K562 (cell line): ENCODE data around the gene PET117. TPM values are rescaled to one million over a fixed set of nuclear protein-coding genes. Genes with fewer than 3 reads are reported as not detected.

Experiments used
- ATAC-seq: fragments of 200-7000 bp; cut with Tn5 transposase; 3 replicates; pipeline ENCODE4 v1.9.1; 2020; ENCODE audit warnings: moderate library complexity
- BruUV-seq: library from RNA; stranded (reverse); fragments of 400-500 nt; replicated peaks from 2 replicates; lab custom pipeline; 2021; lab: Mats Ljungman, UMichigan
- CTCF ChIA-PET: fragments of 300-600 bp; formaldehyde crosslinking; extraction: SDS; loops from one replicate; lab custom pipeline; 2021; ENCODE audit warnings: low intra/inter-chr PET ratio; lab: Yijun Ruan, JAX
- POLR2A ChIA-PET: fragments of 300-600, 350-650 bp; sonication (Branson Sonifier 250); formaldehyde crosslinking; extraction: SDS; loops from one replicate; lab custom pipeline; 2021; ENCODE audit warnings: antibody characterized with exemption, inconsistent platforms; lab: Yijun Ruan, JAX
- DNase-seq, 4 experiments: peaks; one replicate each; pipeline versions ENCODE4 v3.0.0 to v3.0.0-alpha.2; 2011 to 2018; ENCODE audit warnings: low spot score in 3 of 4, mixed read lengths in 3 of 4; ENCODE audit errors: extremely low read depth in 1 of 4
- FAIRE-seq: peaks from 2 replicates; lab custom pipeline; 2011; peaks lifted over from hg19 to GRCh38; lab: Jason Lieb, UNC
- H2AFZ ChIP-seq: 2 replicates; pipeline ENCODE4 v1.6.0; 2011; ENCODE audit warnings: low read depth, low read length, control low read depth, inconsistent platforms
- H3K27ac ChIP-seq: fragments of 200-600 bp; 3 replicates; pipeline ENCODE4 v1.8.0; 2011; ENCODE audit warnings: low read depth, mild to moderate bottlenecking, control low read depth, inconsistent platforms, low read length, moderate library complexity, mixed read lengths; ENCODE audit errors: extremely low read depth
- H3K27me3 ChIP-seq, 2 experiments: fragments of 300-600 bp in 1 of 2; 2 replicates in 1 of 2; 3 replicates in 1 of 2; pipeline versions ENCODE4 v1.6.0 to v1.8.0; 2011; ENCODE audit warnings: inconsistent platforms in 2 of 2, low read length in 2 of 2, mild to moderate bottlenecking in 1 of 2, mixed read lengths in 1 of 2, moderate library complexity in 1 of 2; ENCODE audit not compliant: control insufficient read depth in 2 of 2, insufficient read depth in 2 of 2
- H3K36me3 ChIP-seq: fragments of 300-600 bp; 3 replicates; pipeline ENCODE4 v1.8.0; 2011; ENCODE audit warnings: mild to moderate bottlenecking, low read length, inconsistent platforms; ENCODE audit not compliant: control insufficient read depth, insufficient read depth
- H3K4me1 ChIP-seq, 2 experiments: fragments of 200-600 bp in 1 of 2; replicated peaks in 1 of 2; 2 replicates in 1 of 2; 3 replicates in 1 of 2; pipeline versions ENCODE4 v1.5.1 to v1.8.0; 2011; ENCODE audit warnings: inconsistent platforms in 2 of 2, low read length in 2 of 2, mild to moderate bottlenecking in 1 of 2, mixed read lengths in 1 of 2, moderate library complexity in 1 of 2; ENCODE audit not compliant: control insufficient read depth in 2 of 2, insufficient read depth in 2 of 2
- H3K4me2 ChIP-seq: 2 replicates; pipeline ENCODE4 v1.6.1; 2011; ENCODE audit warnings: low read length, control low read depth, inconsistent platforms, mixed read lengths; ENCODE audit not compliant: insufficient read depth
- H3K4me3 ChIP-seq: fragments of 200-600 bp; sonication (generic), shearing (Covaris generic); 2 replicates; pipeline ENCODE4 v1.5.1; 2016; ENCODE audit warnings: control low read depth, inconsistent platforms
- H3K79me2 ChIP-seq: fragments of 200-600 bp; 3 replicates; pipeline ENCODE4 v1.8.0; 2011; ENCODE audit warnings: low read length, inconsistent platforms; ENCODE audit not compliant: control insufficient read depth, insufficient read depth
- H3K9ac ChIP-seq, 2 experiments: 2 replicates each; pipeline versions ENCODE4 v1.6.0 to v1.6.1; 2011; ENCODE audit warnings: low read depth in 2 of 2, low read length in 2 of 2, control low read depth in 1 of 2, inconsistent platforms in 1 of 2, mild to moderate bottlenecking in 1 of 2, mixed read lengths in 1 of 2; ENCODE audit not compliant: insufficient read depth in 1 of 2
- H3K9me1 ChIP-seq: one replicate; pipeline ENCODE4 v1.6.0; 2011; ENCODE audit warnings: inconsistent platforms, mild to moderate bottlenecking, low read length, moderate library complexity; ENCODE audit not compliant: control insufficient read depth, insufficient read depth
- H3K9me3 ChIP-seq: replicated peaks from 2 replicates; pipeline ENCODE4 v1.5.1; 2011; ENCODE audit warnings: low read depth, low read length, inconsistent platforms; ENCODE audit not compliant: control insufficient read depth, insufficient read depth
- H4K20me1 ChIP-seq: replicated peaks from 2 replicates; pipeline ENCODE4 v1.6.1; 2011; ENCODE audit warnings: low read length, inconsistent platforms, mixed read lengths; ENCODE audit not compliant: control insufficient read depth, insufficient read depth
- ARID1B ChIP-seq: fragments of 450-650 bp; IDR thresholded peaks from 2 replicates; pipeline ENCODE4 v1.6.1; 2016; ENCODE audit warnings: antibody characterized with exemption, mild to moderate bottlenecking, inconsistent platforms
- ASH1L ChIP-seq: fragments of 450-650 bp; IDR thresholded peaks from 2 replicates; pipeline ENCODE4 v1.6.1; 2018; ENCODE audit warnings: borderline replicate concordance, mild to moderate bottlenecking, low read depth; ENCODE audit not compliant: partially characterized antibody
- FOSL1 ChIP-seq: fragments of 200-800 bp; sonication (Bioruptor generic); conservative IDR thresholded peaks from 2 replicates; pipeline ENCODE4 v1.6.1; 2016; ENCODE audit warnings: missing genetic modification characterization, missing compliant biosample characterization
- FOXP1 ChIP-seq: sonication (generic); formaldehyde crosslinking; IDR thresholded peaks from 2 replicates; pipeline ENCODE4 v1.8.0; 2022; ENCODE audit warnings: mild to moderate bottlenecking, missing genetic modification reagents
- HMG20A ChIP-seq: fragments of 450-650 bp; formaldehyde crosslinking; conservative IDR thresholded peaks from 2 replicates; pipeline ENCODE4 v1.4.0; 2020; ENCODE audit warnings: mild to moderate bottlenecking, mixed read lengths
- NCOA1 ChIP-seq: fragments of 450-650 bp; IDR thresholded peaks from 2 replicates; pipeline ENCODE4 v1.6.1; 2016; ENCODE audit warnings: low read depth
- PYGO2 ChIP-seq: fragments of 450-650 bp; IDR thresholded peaks from 2 replicates; pipeline ENCODE4 v1.6.1; 2016; ENCODE audit warnings: mild to moderate bottlenecking, missing genetic modification characterization, moderate library complexity, missing compliant biosample characterization
- RBM25 ChIP-seq: fragments of 200-400 bp; formaldehyde crosslinking; IDR thresholded peaks from 2 replicates; pipeline ENCODE4 v1.6.1; 2018; ENCODE audit warnings: low read length, low read depth, moderate library complexity; ENCODE audit not compliant: severe bottlenecking
- SPI1 ChIP-seq: IDR thresholded peaks from 2 replicates; pipeline ENCODE4 v1.6.1; 2011; ENCODE audit warnings: low read depth, low read length, control low read depth, borderline replicate concordance
- ZBTB40 ChIP-seq, 2 experiments: fragments of 450-650 bp in 1 of 2; sonication (generic) in 1 of 2; formaldehyde crosslinking in 1 of 2; IDR thresholded peaks; 2 replicates each; pipeline versions ENCODE4 v1.7.1 to v1.9.0; 2016 to 2022; ENCODE audit warnings: inconsistent platforms in 1 of 2, mild to moderate bottlenecking in 1 of 2, missing genetic modification reagents in 1 of 2
- ZNF175 ChIP-seq: fragments of 200-800 bp; sonication (Bioruptor generic); IDR thresholded peaks from 2 replicates; pipeline ENCODE4 v1.6.1; 2016; ENCODE audit warnings: low read depth, mild to moderate bottlenecking, missing genetic modification characterization, missing compliant biosample characterization
- ZNF507 ChIP-seq: conservative IDR thresholded peaks from 2 replicates; pipeline ENCODE4 v1.6.1; 2017; ENCODE audit warnings: missing genetic modification characterization, missing compliant biosample characterization
- ZNF764 ChIP-seq: fragments of 250-450 bp; sonication (Bioruptor Pico); IDR thresholded peaks from 2 replicates; pipeline ENCODE4 v1.4.0; 2020; ENCODE audit warnings: low read depth, mild to moderate bottlenecking, moderate library complexity
- WGBS: fragments of 100-300 bp; shearing (Covaris generic); methylation state at CpG from one replicate; pipeline ENCODE4 v1.1.6; 2016; ENCODE audit warnings: low coverage, mixed read lengths; ENCODE audit not compliant: insufficient coverage; ENCODE audit errors: missing lambda C conversion rate; 5-methylcytosine and 5-hydroxymethylcytosine counted together
- in situ Hi-C: fragments of 300-500 bp; cut with MboI; formaldehyde crosslinking; loops from 4 replicates; pipeline ENCODE4 v1.15.0; 2018; ENCODE audit warnings: inconsistent platforms, mixed read lengths
- intact Hi-C: fragments of 100-400 bp; cut with micrococcal nuclease; formaldehyde crosslinking; loops from 2 replicates; pipeline ENCODE4 v1.14.2; 2022
- polyA plus RNA-seq, 8 experiments: library from polyadenylated mRNA; depleted of rRNA in 4 of 8; stranded (reverse) in 5 of 8; unstranded in 3 of 8; fragments of >200 nt; fragmentation: Nextera tagmentation in 2 of 8; fragmentation: Illumina TruSeq in 1 of 8; extraction: Ambion mirVana in 2 of 8; extraction: Trizol in 1 of 8; gene quantifications; 2 replicates each; pipeline versions ENCODE4 v1.2.1 to v1.2.3, GENCODE V29; 2011 to 2014; ENCODE audit warnings: inconsistent platforms in 1 of 8, missing spikeins in 1 of 8
- total RNA-seq, 7 experiments: library from RNA; depleted of rRNA in 6 of 7; stranded (reverse); fragments of >200 nt in 6 of 7; fragmentation: Illumina TruSeq in 2 of 7; extraction: Trizol in 2 of 7; gene quantifications; 2 replicates each; pipeline versions ENCODE4 v1.2.1 to v1.2.3, GENCODE V29; 2011 to 2021; ENCODE audit warnings: low replicate concordance in 1 of 7

Gene PET117
- total and polyA plus RNA-seq, 9 of the 15 experiments (the other 6 are each of a cell fraction or from before 2014, with no cell fraction given), result 7.1 to 18.2 (median 12.4) TPM

- CTCF ChIA-PET, result no interaction called here
- no peak overlapping the region for H3K27ac ChIP-seq
- no peaks in the 10 kb centered on the region for H3K79me2 ChIP-seq
- ATAC-seq, result no peak
- DNase-seq, result no peak
- 0% methylated on average over 1 of the region's 1 CpG for WGBS
- no peak overlapping the region for H3K4me2 ChIP-seq
- intact Hi-C loops (no loop called here), in situ Hi-C loops (no loop called here)
- H3K9me3 ChIP-seq, result no peaks in the 10 kb centered on the region
- H3K4me1 ChIP-seq, result no peaks in the 10 kb centered on the region
- H3K4me3 ChIP-seq, result no peak overlapping the region
- H3K9ac ChIP-seq, result no peak overlapping the region
- no peak for FAIRE-seq
- POLR2A ChIA-PET, result interaction anchor here (0.8 kb wide), 1 partner anchor 882 kb away, joined by 3 read pairs; no protein-coding TSS in a partner anchor
- no peaks in the 10 kb centered on the region for H3K36me3 ChIP-seq
- H3K27me3 ChIP-seq, result peaks cover 0 to 12% of the 10 kb centered on the region in 2 experiments; a peak in 4 of 5 replicates
- no peak overlapping the region for H2AFZ ChIP-seq
- no peaks in the 10 kb centered on the region for H3K9me1 ChIP-seq
- BruUV-seq, result no TSS peak
- no peaks in the 10 kb centered on the region for H4K20me1 ChIP-seq
- TF ChIP-seq HMG20A (CRISPR knock-in tag) (no peak), PYGO2 (tag) (no peak), RBM25 (no peak), FOXP1 (CRISPR knock-in tag) (no peak), ZNF507 (tag) (no peak), ZBTB40 (IDR thresholded peaks at IDR 0.05) (no peak), ZBTB40 (CRISPR knock-in tag; IDR thresholded peaks at IDR 0.05) (no peak), ZNF175 (CRISPR knock-in tag) (no peak), ASH1L (no peak), ZNF764 (CRISPR knock-in tag) (no peak), SPI1 (no peak), ARID1B (no peak), NCOA1 (no peak), FOSL1 (no peak)
Observed at GRCh38 chr20:18103497-18103896, 34.2 kb upstream of the PET117 start.
